Panc1 (cell line): ENCODE measurements around the gene UPK1A. TPM values are rescaled to one million over a fixed set of nuclear protein-coding genes. Genes with fewer than 3 reads are reported as not detected.

Source experiments
- ATAC-seq: fragments of 200-7000 bp; cut with Tn5 transposase; 2 replicates; pipeline ENCODE4 v1.9.1; 2020; ENCODE audit warnings: mild to moderate bottlenecking, moderate library complexity
- BruUV-seq: library from RNA; stranded (reverse); fragments of 400-500 nt; replicated peaks from 2 replicates; lab custom pipeline; 2021; lab: Mats Ljungman, UMichigan
- CTCF ChIA-PET: fragments of 300-600 bp; sonication (Branson Sonifier 250); formaldehyde crosslinking; loops from one replicate; lab custom pipeline; 2022; ENCODE audit warnings: antibody characterized with exemption; lab: Charles Lee
- POLR2A ChIA-PET: fragments of 300-600 bp; sonication (Branson Sonifier 250); formaldehyde crosslinking; loops from one replicate; lab custom pipeline; 2022; ENCODE audit warnings: antibody characterized with exemption; lab: Charles Lee
- DNase-seq: peaks from one replicate; pipeline ENCODE4 v3.0.0-alpha.2; 2010; ENCODE audit warnings: low read depth, low spot score
- H3K27ac ChIP-seq: 2 replicates; pipeline ENCODE4 v1.5.1; 2011; ENCODE audit warnings: mild to moderate bottlenecking, low read length, inconsistent platforms
- H3K27me3 ChIP-seq: fragments of 200-500 bp; sonication (Bioruptor generic); 2 replicates; pipeline ENCODE4 v1.6.0; 2014; ENCODE audit warnings: low read length, inconsistent platforms; ENCODE audit not compliant: control insufficient read depth, insufficient read depth
- H3K36me3 ChIP-seq: fragments of 200-500 bp; sonication (Bioruptor generic); 2 replicates; pipeline ENCODE4 v1.5.1; 2014; ENCODE audit warnings: inconsistent platforms, mild to moderate bottlenecking, low read length, moderate library complexity; ENCODE audit not compliant: control insufficient read depth, insufficient read depth
- H3K4me1 ChIP-seq: 2 replicates; pipeline ENCODE4 v1.5.1; 2011; ENCODE audit warnings: inconsistent platforms, mild to moderate bottlenecking, low read length, moderate library complexity; ENCODE audit not compliant: control insufficient read depth, insufficient read depth
- H3K4me3 ChIP-seq, 2 experiments: 2 replicates each; pipeline ENCODE4 v1.5.1; 2011 to 2012; ENCODE audit warnings: low read depth in 2 of 2, low read length in 2 of 2, mild to moderate bottlenecking in 2 of 2, inconsistent platforms in 1 of 2, moderate library complexity in 1 of 2
- H3K9me3 ChIP-seq: fragments of 200-500 bp; sonication (Bioruptor generic); 2 replicates; pipeline ENCODE4 v1.5.1; 2014; ENCODE audit warnings: low read depth, mild to moderate bottlenecking, inconsistent platforms, low read length, moderate library complexity; ENCODE audit not compliant: control insufficient read depth, insufficient read depth
- CTCF ChIP-seq: fragments of 450-650 bp; IDR thresholded peaks from 2 replicates; pipeline ENCODE4 v1.5.1; 2017; ENCODE audit warnings: mild to moderate bottlenecking
- POLR2AphosphoS5 ChIP-seq: IDR thresholded peaks from 2 replicates; pipeline ENCODE4 v1.6.1; 2012; ENCODE audit warnings: mild to moderate bottlenecking, low read depth, low read length, moderate library complexity
- REST ChIP-seq, 2 experiments: IDR thresholded peaks; 2 replicates each; pipeline ENCODE4 v1.6.1; 2011 to 2012; ENCODE audit warnings: low read depth in 2 of 2, control low read depth in 1 of 2, low read length in 1 of 2, mild to moderate bottlenecking in 1 of 2, moderate library complexity in 1 of 2; ENCODE audit not compliant: insufficient read depth in 1 of 2
- SIN3A ChIP-seq: IDR thresholded peaks from 2 replicates; pipeline ENCODE4 v1.6.1; 2012; ENCODE audit warnings: low read depth, mild to moderate bottlenecking, low read length, moderate library complexity, borderline replicate concordance; ENCODE audit not compliant: insufficient read depth
- TCF7L2 ChIP-seq: IDR thresholded peaks from 2 replicates; pipeline ENCODE4 v1.6.1; 2011; ENCODE audit warnings: mild to moderate bottlenecking, low read depth, low read length, inconsistent platforms
- in situ Hi-C: cut with HindIII; loops from 2 replicates; pipeline ENCODE4 v1.10.0; 2016; ENCODE audit warnings: low sequenced_read_pairs, low pct_unique_long_range_greater_than_20kb
- intact Hi-C: fragments of 100-400 bp; cut with micrococcal nuclease; formaldehyde crosslinking; loops from one replicate; pipeline ENCODE4 v1.10.0; 2022; ENCODE audit not compliant: unreplicated experiment
- total RNA-seq: library from RNA; stranded (reverse); gene quantifications from one replicate; pipeline ENCODE4 v1.2.1, GENCODE V29; 2021; ENCODE audit not compliant: unreplicated experiment

Gene UPK1A
- total RNA-seq, 1 experiment from 2014 or later = 0.67 TPM

GRCh38 chr19:35703343-35703742 is 37.0 kb downstream of the UPK1A start:
- Histone ChIP-seq H3K27ac (no peak overlapping the region), H3K4me3 (peak overlapping the region; percentile 68 to 80), H3K27me3 (no peaks in the 10 kb centered on the region), H3K9me3 (no peaks in the 10 kb centered on the region), H3K36me3 (no peaks in the 10 kb centered on the region), H3K4me1 (0 out of 2 replicates have a peak, but pooled peaks cover 5% of the 10 kb centered on the region)
- ATAC-seq = no peak
- ChIA-PET CTCF (interaction anchor here (1.4 kb wide), 1 partner anchor 9 kb away, joined by 9 read pairs; no protein-coding TSS in a partner anchor), POLR2A (interaction anchor here (0.7 to 1.1 kb wide), 3 partner anchors 30 to 65 kb away, joined by 3 read pairs; partner anchors contain the start of gene PSENEN)
- intact Hi-C loops = no loop called here
- in situ Hi-C loops = no loop called here
- no peak for DNase-seq
- TF ChIP-seq POLR2AphosphoS5 (no peak), CTCF (no peak), SIN3A (no peak), TCF7L2 (no peak)
- BruUV-seq = no TSS peak

GRCh38 chr19:35704218-35704617 is 37.9 kb downstream of the UPK1A start, which contains the start of gene ZBTB32:
TSS of gene ZBTB32 (plus strand) at chr19:35704558. CDS start at chr19:35714627, 10,069 bp downstream.
- no peak for TF ChIP-seq POLR2AphosphoS5
- peak; percentile 84 to 91 for TF ChIP-seq REST (IDR thresholded peaks at IDR 0.05; ENCODE audit: insufficient read depth in 1 of 2, low read depth in 2 of 2, low read length in 1 of 2)
- CTCF ChIA-PET = no interaction called here
- Histone ChIP-seq H3K9me3 (no peaks in the 10 kb centered on the region), H3K4me3 (peak within 1 kb of the TSS in 1 of 2 experiments; percentile 80; a peak in 1 of 4 replicates), H3K27me3 (no peaks in the 10 kb centered on the region), H3K27ac (no peak within 1 kb of the TSS), H3K4me1 (0 out of 2 replicates have a peak, but pooled peaks cover 5% of the 10 kb centered on the region), H3K36me3 (no peaks in the 10 kb centered on the region)
- POLR2A ChIA-PET = no interaction called here
- intact Hi-C loops (no loop called here), in situ Hi-C loops (no loop called here)
- ATAC-seq (no peak), DNase-seq (no peak)
- BruUV-seq = no TSS peak

GRCh38 chr19:35708391-35708790 is 42.1 kb downstream of the UPK1A start:
- H3K9me3 ChIP-seq = no peaks in the 10 kb centered on the region
- no peak for DNase-seq
- H3K4me3 ChIP-seq = no peak overlapping the region
- intact Hi-C loops = no loop called here
- peaks cover 4% of the 10 kb centered on the region; the same call in 1 of the 2 replicates for H3K4me1 ChIP-seq
- H3K27ac ChIP-seq = no peak overlapping the region
- in situ Hi-C loops = no loop called here
- ChIA-PET POLR2A (interaction anchor here (0.7 kb wide), 1 partner anchor 109 kb away, joined by 6 read pairs; no protein-coding TSS in a partner anchor), CTCF (no interaction called here)
- H3K27me3 ChIP-seq = no peaks in the 10 kb centered on the region
- BruUV-seq = no TSS peak
- no peaks in the 10 kb centered on the region for H3K36me3 ChIP-seq
- no peak for ATAC-seq
- no peak for TF ChIP-seq REST (IDR thresholded peaks at IDR 0.05; ENCODE audit: insufficient read depth in 1 of 2, low read depth in 2 of 2, low read length in 1 of 2)
- TF ChIP-seq TCF7L2 = no peak
- TF ChIP-seq POLR2AphosphoS5 = no peak
- no peak for TF ChIP-seq SIN3A
- TF ChIP-seq CTCF = no peak
